Measurements from ENCODE around the gene RIN1.
"Not testable (repeated sequence)": the region's sequence is repeated elsewhere in the genome, so short reads cannot be mapped to it uniquely, and the experiment has no call there.

RIN1 gene

DNA sequence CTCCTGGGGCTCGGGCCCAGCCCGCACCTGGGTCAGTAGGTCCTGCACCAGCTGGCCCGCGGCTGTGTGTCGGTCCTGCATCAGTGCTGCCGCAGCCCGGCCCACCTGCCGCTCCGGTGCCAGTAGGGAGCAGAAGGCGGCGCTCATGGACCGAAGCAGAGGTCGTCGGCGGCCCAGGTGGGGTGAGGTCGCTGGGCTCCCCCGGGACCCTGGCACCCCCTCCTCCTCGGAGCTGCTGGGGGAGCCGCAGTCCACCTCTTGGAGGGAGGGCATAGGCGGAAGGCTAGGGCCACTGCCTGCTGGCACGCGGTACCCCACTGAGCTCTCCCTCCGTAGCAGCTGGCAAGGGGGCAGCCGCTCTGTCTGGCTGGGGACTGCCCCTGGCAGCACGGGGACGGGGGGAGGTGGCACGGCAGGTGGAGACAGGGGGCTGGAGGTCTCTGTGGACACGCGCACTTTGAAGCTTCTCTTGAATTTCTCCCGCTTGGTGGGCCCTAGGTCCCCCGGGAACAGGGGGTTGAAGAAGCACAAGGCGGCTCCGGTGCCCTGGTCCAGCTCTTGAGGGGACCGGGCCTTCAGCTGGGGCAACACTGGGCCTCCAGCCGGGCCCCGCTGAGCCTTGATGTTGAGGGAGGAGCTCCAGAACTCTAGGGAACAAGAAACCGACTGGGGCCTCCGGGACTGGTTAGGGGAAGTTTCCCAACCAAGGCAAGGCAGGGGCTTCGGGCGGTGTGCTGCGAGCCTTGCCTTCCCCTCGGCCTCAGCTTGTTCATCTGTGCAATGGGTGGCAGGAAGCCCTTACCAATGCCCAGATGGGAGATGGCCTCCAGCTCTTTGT, 1.4 kb downstream of the RIN1 start:
- no peak for DNase-seq (ENCODE audit: low read depth)

DNA sequence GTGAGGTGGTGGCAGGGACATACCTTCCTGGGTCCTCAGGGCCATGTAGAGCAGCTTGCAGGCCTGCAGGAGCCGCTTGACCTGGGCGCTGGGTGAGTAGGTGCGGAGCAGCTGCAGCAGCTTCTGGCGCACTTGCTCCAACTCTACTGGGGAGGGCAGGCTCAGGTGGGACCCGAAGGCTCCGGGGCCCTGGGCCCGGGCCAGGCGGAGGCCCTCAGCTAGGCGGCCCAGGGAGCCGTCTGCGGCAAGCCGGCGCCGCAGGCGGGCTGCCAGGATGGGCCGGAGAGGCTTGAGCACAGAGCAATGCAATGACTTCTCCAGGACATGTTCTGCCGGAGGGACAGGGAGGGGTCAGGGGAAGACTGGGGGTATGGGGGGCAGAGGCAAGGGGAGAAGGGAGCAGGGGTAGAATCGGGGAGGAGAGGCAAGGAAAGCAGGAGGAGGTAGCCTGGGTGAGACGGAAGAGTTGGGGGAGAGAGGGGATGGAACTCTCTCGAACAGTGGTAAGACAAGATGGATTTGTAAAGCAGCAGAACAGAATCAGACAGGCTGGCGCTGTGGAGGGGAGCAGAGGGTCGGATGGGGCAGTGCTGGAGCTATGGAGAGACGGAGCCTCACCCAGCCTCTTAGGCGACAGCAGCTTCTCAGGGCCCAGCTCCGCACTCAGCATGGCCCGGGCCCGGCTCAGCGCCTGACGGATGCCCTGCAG, 2.2 kb downstream of the RIN1 start:
- no peak for DNase-seq (ENCODE audit: low read depth)

DNA sequence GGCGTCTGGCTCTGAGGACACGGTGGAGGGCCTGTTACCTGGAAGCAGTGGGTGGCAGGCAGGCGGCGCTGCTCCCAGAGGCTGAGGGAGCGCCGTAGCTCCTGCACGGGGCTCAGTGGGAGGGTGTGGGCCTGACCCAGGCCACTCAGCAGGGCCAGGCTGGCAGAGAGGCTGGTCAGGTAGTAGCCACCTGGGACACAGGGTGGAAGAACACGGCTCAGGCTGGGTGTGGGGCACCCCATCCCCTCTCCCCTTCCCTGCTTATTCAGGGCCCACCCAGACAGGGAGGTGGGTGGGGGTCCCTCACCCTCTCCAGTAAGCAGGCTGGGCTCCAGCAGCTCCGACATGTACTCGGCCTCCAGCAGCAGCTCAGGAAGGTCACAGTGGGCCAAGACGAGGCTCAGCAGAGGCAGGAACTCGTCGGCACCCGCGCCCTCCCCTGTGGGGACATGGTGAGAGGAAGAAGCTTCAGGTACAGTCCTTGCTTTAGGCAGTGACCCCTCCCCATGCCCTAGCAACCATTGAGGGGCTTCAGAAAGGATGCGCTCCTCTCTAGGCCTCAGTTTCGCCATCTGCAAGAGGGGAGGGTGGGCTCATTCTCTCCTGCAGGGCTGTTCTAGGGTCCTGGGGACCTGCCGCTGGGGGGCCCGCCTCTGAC, 2.9 kb downstream of the RIN1 start:
- no peak for DNase-seq (ENCODE audit: low read depth)

DNA sequence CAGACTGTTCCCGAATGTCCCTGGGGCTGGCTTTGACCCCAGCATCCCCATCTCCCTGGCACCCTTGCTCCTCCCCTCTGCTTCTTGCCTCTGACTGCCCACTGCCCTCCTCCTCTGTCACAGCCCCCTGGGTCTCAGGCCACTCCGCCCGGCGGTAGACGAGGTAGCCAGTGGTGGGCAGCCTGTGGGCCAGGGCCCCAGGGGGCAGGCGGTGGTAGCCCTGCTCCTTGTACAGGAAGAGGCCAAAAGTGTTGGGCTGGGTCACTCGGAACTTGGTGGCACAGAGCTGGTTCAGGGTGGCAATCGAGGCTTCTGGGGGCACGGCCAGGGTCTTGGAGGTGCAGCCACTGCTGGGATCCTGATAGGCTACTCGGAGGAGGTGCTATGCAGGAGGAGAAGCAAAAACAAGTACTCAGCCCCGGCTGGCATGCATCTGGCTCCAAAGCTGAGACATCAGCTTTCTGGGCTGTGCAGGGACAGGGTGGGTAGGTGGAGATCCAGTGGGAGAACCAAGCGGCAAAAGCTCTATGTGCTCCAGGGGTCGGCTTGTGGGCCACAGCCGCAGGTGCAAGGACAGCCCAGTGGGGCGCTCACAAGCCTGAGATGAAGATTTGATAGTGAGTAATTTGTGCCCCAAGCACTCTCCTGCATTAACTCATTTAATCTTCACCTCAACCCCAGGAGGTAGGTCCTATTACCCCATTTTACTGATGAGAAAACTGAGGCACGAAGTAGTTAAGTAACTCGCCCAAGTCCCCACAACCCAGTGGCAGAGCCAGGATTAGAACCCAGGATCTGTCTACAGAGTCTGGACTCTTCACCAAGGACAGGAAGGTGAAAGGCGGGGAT, 3.6 kb downstream of the RIN1 start:
- DNase-seq (ENCODE audit: low read depth) = no peak

DNA sequence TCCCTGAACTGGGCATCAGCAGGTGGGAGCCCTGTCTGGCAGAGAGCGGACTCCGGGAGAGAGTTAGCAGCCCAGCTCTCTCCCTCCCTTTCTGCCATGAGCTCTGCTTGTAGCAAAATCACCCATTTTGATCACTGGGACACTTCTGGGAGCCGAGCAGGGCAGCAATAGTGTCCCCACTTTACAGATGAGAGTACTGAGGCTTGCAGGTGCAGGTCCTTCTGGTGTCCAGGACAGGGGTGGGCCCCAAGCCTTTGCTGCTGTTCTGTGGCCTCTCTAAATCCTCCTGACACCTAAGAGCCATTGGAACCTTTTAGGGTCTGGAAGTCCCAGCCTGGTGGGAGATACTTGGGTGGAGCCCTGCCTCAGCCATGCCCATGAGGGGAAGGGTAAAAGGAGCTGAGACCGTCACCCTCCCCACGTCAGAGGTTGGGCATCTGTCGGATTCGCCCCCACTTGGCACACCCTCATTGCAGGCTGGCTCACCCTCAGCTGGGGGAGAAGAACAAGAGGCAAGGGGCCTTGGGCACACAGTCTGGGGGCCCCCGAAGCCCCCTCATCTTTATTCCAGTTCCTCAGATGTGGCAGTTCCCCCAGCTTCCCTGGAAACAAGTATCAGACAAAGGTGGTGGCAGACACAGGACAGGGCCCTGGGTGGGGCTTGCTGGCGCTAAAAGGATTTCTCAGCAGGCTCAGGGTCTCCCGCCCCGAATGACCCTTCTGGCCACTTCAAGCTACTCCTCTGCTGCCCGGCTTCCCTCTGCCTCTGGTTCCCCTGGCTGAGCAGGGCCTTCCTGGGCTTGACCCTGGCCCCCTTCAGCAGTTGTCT, 4.5 kb downstream of the RIN1 start:
- no peak for DNase-seq (ENCODE audit: low read depth)

DNA sequence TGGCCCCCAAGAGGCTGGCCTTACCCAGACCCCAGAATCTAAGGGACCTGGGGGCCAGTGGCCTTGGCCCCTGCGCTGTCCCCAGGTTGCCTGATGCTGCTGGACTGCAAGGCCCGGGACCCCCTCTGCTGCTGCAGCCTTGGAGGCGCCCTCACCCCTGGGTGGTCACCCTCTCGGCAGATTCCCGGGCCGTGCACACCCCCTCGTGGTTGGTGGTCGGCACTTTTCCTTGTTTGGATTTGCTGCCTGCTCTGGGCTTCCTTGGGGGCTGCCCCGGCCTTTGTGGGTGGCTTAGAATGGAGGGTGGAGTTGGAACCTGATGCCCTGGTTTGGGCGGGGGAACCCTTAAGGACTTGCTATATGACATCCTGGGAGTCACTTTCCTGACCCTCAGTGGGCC, 5.3 kb downstream of the RIN1 start:
- DNase-seq (ENCODE audit: low read depth) = no peak

DNA sequence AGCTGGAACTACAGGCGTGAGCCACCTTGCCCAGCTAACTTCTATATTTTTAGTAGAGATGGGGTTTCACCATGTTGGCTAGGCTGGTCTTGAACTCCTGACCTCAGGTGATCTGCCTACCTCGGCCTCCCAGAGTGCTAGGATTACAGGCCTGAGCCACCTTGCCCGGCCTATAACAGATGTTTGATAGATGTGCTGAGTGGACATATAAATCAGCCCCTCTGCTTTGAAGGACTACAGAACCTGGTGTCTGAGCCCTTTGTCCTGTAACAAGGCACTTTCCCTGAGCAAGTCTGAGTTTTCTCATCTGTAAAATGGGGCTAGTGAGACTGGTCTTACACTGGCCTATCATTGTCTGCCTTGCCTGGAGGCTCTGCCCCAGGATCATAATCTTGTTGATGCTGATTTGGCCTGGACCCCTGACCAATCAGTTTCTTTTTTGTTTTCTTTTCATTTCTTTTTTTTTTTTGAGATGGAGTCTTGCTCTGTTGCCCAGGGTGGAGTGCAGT, 7.0 kb downstream of the RIN1 start:
- DNase-seq (ENCODE audit: low read depth) = no peak

DNA sequence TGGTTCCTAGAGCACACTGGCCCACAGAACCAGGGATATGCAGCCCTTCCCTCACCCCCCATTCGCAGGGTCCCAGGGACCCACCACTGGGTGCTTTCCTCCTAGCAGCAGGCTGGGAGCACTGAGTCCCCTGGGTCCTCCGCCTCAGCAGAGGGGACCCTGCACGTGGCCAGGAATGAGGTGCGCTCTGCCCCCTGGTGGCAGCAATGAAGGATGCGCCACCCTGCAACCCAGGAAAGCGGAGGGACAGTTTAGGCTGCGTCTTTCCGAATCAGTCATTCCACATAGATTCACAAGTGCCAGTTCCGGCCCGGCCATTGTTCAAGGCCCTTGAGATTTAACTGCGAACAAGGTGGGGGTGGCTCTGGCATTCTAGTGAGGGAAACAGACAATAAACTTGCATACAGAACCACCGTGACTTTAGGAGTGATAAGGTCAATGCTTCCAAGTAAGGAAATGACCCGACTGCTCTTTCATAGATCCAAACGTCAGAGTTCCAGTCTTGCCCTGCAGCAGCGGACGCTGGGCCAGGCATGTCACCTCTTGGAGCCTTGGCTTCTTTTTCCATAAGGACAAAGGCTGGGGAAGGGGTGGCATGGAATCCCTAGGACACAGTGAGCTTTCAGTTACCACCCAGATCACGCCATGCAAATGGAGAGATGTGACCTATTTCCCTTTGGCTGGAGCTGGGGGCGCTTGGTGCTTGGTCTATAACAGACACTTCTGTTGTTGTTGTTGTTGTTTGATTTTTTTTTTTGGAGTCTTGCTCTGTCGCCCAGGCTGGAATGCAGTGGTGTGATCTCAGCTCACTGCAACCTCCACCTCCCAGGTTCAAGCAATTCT, 7.7 kb downstream of the RIN1 start:
- DNase-seq (ENCODE audit: low read depth) = peak; percentile 64

DNA sequence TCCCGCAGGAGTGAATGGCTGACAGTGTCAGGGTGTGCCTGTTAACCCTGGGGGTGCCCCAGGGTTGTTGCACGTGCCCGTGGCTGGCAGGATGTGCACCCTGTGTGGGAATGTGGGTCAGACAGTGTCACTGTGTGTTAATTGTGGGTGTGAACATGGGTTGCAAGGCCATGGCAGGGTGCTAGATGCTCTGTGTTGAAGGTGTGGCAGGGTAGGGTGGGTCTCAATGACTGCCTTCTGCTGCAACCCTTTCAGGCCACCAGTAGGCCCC, 8.3 kb downstream of the RIN1 start:
- DNase-seq (ENCODE audit: low read depth) = no peak

DNA sequence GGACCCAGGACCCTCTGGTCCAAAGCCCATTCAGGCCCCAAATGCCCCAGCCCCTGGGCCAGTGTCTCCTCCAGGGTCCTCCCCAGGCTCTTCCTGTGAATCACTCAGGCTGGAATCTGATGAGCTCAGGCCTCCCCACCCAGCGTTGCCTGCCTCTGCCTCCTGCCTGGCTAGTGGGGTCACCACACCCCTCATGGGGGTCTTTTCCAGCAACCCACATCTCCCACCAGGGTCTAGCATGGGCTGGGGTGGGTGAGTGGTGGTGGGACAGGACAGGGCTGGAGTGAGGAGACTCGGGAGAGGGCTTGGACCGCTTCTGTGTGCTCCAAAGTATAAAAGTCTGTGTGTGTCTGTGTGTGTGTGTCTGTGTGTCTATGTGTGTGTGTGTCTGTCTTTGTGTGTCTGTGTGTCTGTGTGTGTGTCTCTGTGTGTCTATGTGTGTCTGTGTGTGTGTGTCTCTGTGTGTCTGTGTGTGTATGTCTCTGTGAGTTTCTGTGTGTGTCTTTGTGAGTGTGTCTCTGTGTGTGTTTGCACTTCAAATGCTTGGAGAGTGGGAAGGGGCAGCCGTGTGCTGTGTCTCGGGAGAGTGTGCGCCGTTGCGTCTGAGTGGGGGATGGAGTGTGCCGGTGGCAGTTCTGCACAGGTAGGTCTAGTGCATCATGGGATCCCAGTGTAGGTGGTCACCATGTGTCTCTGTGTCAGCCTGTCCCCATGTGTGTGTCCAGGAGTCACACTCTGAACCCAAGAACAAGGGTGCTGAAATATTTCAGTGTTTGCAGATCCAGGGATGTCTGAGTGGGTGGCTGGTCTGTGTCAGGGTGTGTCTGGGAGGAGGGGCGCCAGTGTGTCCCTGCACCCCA, 8.8 kb downstream of the RIN1 start:
- DNase-seq (ENCODE audit: low read depth) = no peak

DNA sequence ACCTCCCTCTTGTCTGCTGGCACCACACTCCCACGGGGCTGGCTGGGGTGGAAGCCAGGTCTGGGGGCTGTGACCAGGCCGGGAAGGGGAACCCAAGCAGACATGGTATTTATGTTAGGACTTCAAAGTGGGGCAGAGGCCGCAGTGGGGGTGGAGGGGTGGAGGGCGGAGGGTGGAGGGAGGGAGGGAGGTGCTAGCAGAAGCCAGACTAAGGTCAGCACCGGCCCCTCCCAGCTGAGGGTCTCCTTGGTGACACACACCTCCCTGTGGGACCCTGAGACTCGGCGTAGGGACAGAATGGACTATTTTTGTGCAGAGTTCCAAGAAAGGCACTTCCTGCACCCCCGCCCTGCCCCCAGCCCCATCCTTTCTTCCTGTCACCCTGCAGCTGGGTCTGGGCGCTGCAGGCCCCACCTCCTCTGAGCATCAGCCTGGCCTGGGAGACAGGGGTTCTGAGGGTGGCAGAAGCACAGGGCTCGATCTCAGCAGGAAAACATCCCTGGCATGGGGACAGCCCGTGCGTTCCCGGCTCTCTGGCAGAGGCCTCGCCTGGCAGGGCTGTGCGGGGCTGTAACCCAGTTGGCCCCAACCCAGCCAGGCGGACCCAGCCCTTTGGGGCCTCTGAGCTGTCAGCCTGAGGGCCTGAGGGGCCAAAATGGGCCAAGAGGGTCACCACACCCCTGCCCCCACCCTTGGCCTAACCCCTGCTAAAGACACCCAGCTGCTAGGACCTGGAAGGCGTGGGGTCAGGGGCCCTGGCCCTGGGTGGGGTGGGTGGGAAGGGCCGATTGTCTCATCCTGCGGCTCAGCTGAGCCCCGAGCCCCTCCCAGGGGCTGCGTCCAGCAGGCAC, 9.7 kb downstream of the RIN1 start:
- DNase-seq (ENCODE audit: low read depth) = no peak

DNA sequence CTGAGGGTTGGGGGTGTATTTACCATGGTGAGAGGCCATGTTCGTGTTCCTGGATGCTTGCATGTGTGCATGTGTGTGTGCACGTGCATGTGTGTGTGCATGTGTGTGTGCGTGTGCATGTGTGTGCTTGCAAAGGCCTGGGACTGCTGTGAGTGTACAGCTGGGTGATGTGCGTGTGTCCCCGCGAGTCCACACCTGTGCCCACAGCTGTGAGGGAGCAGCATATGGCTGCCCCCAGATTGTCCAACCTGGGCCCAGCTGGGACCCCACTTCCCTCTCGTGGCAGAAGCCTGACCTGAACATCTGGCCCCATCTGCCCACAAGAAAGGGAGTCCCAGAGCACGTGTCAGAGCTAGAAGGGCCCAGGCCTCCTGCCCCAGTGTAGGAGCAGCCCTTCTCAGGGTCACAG, 11.0 kb downstream of the RIN1 start:
- DNase-seq (ENCODE audit: low read depth) = no peak

DNA sequence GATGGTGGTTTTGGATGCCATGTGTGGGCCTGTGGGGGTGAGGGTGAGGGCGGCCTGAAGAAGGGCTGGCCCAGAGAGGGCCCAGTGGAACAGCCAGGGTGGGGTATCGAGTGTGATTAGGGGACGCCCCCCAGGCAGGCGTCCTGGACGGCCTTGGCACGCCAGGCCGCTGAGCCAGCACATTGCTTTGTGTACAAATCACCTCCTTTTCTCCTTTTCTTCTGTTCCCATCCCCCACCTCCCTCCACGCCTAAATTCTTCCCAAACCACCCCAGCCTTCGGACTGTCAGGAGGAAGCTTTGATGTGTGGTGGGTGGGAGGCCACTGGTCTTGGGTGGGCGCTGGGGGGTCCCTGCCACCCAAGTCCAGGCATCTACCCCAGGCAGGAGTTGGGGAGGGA, 11.6 kb downstream of the RIN1 start:
- no peak for DNase-seq (ENCODE audit: low read depth)

DNA sequence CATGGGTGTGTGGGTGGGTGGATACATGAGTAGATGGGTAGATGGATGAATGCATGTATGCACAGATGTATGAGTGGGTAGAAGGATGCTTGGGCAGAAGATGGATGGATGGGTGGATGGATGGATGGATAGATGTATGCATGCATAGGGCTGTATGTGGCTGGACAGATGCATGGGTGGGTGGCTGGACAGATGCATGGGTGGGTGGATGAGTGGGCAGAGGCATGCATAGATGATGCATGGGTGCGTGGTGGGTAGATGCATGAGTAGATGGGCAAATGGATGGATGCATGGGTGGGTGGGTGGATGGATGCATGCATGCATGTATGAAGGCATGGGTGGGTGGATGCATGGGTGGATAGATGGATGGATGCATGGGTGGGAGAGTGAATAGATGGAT, 12.6 kb downstream of the RIN1 start:
- DNase-seq (ENCODE audit: low read depth) = no peak

DNA sequence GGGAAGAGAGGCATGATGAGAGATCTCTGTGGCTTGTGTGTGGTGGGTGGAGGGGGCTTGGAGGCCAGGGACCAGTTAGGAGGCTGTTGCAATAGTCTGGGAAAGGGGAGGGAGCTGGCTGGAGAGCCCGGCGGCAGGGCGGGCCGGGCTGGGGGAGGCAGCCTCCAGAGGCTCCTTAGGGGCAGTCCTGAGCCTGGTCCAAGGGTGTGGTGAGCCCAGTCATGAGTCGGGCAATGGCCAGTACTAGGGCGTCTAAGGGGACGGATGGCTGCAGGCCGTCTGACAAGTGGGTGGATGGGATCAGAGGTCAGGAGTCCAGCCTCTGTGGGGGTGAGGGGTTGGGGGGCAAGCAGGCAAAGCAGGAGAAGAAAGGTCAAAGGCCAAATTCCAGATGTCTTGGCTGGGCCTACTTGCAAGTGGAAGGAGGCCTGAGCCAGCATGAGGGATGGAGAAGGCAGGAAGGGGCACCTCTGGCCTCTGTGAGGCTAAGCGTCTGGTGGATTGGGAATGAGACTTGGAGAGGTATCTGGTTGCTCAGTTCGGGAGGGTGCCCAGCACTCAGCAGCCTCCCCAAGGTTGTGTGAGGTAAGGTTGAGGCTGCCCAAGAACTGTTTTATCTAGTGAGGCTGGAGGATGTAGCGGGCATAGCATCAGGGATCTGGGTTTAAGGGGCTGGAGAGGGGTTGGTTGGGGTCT, 13.4 kb downstream of the RIN1 start:
- DNase-seq (ENCODE audit: low read depth) = no peak

DNA sequence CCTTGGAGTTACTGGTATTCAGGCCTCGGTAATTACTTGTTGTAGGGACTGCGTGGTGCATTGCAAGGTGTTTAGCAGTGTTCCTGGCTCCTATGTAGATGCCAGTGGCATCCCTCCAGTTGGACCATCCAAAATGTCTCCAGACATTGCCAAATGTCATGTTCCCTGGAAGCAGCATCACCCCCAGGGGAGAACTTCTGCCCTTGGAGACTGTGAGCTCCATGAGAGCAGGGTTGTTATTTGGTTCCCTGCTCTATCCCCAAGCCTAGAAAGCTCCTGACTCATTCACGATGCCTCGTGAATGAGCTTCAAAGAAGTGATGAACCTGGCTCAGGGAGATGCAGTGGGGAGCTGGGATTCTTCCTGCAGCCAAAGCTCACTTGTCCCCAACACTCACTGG, 14.6 kb downstream of the RIN1 start:
- DNase-seq (ENCODE audit: low read depth) = no peak

DNA sequence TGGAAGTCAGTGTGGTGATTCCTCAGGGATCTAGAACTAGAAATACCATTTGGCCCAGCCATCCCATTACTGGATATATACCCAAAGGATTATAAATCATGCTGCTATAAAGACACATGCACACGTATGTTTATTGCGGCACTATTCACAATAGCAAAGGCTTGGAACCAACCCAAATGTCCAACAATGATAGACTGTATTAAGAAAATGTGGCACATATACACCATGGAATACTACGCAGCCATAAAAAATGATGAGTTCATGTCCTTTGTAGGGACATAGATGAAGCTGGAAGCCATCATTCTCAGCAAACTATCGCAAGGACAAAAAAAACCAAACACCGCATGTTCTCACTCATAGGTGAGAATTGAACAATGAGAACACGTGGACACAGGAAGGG, 15.5 kb downstream of the RIN1 start:
- DNase-seq (ENCODE audit: low read depth) = not testable (repeated sequence)

DNA sequence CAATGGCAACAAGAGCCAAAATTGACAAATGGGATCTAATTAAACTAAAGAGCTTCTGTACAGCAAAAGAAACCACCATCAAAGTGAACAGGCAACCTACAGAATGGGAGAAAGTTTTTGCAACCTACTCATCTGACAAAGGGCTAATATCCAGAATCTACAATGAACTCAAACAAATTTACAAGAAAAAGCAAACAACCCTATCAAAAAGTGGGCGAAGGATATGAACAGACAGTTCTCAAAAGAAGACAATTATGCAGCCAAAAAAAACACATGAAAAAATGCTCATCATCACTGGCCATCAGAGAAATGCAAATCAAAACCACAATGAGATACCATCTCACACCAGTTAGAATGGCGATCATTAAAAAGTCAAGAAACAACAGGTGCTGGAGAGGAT, 15.9 kb downstream of the RIN1 start:
- DNase-seq (ENCODE audit: low read depth) = not testable (repeated sequence)
